ENCODE data around the gene C9orf152.
"Not testable (repeated sequence)": the region's sequence is repeated elsewhere in the genome, so short reads cannot be mapped to it uniquely, and the experiment has no call there.

The C9orf152 gene

DNA sequence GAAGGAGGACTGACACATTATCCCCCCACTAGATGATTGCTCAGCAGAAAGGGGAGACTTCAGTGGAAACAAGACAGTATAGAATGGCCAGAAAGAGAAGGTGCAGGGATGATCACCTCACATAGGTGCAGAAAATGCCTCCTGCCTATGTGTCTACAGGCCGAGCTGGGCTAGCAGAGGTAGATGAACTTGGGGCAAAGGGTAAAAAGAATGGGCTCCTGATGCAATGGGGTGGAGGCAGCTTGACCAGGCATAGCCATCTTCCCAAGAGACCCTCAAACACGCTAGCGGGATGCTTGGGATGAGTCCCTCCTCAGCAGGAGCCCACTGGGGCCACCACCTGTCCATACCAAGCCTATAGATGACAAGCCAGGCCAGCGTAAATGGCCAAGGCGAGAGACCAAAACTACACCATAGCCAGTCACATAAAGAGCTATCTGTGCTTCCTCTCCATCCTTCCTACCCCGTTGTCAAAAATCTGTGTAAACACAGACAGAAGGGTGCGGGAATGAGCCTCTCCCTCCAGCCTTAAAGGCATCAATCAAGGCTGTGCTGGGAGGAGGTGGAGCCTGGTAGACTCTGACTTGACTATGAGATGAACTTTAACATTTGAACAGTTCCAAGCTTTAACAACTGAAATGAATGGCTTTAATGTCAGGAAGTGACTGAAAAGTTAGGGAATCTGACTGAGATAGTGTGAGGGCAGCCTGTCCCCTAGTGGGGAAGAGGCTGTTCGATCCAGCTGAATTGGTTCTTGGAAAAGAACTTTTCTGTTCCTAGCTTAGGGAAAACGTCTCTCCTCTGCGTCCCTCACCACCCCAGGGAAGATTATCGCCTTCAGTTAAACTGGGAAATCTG is 10.4 kb downstream of the C9orf152 start:
- H3K27me3 ChIP-seq (ENCODE audit: insufficient read depth, poor library complexity, severe bottlenecking) = no peaks in the 10 kb centered on the region
- H3K27ac ChIP-seq (replicated peaks) = no peak overlapping the region
- DNase-seq (ENCODE audit: low read depth in 1 of 2, low spot score in 1 of 2) = no peak
- no peak overlapping the region for H3K4me3 ChIP-seq (replicated peaks; ENCODE audit: insufficient read depth, low read length)
- TF ChIP-seq POLR2AphosphoS5 (IDR thresholded peaks at IDR 0.05; ENCODE audit: low read depth) (no peak), SPI1 (IDR thresholded peaks at IDR 0.05; ENCODE audit: borderline replicate concordance, low read depth) (no peak), GABPA (IDR thresholded peaks at IDR 0.05; ENCODE audit: low read depth) (no peak)
- TF ChIP-seq, protein P1, sequence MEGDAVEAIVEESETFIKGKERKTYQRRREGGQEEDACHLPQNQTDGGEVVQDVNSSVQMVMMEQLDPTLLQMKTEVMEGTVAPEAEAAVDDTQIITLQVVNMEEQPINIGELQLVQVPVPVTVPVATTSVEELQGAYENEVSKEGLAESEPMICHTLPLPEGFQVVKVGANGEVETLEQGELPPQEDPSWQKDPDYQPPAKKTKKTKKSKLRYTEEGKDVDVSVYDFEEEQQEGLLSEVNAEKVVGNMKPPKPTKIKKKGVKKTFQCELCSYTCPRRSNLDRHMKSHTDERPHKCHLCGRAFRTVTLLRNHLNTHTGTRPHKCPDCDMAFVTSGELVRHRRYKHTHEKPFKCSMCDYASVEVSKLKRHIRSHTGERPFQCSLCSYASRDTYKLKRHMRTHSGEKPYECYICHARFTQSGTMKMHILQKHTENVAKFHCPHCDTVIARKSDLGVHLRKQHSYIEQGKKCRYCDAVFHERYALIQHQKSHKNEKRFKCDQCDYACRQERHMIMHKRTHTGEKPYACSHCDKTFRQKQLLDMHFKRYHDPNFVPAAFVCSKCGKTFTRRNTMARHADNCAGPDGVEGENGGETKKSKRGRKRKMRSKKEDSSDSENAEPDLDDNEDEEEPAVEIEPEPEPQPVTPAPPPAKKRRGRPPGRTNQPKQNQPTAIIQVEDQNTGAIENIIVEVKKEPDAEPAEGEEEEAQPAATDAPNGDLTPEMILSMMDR (IDR thresholded peaks at IDR 0.05; ENCODE audit: insufficient read depth, low read length) = no peak
- TF ChIP-seq, protein P2, sequence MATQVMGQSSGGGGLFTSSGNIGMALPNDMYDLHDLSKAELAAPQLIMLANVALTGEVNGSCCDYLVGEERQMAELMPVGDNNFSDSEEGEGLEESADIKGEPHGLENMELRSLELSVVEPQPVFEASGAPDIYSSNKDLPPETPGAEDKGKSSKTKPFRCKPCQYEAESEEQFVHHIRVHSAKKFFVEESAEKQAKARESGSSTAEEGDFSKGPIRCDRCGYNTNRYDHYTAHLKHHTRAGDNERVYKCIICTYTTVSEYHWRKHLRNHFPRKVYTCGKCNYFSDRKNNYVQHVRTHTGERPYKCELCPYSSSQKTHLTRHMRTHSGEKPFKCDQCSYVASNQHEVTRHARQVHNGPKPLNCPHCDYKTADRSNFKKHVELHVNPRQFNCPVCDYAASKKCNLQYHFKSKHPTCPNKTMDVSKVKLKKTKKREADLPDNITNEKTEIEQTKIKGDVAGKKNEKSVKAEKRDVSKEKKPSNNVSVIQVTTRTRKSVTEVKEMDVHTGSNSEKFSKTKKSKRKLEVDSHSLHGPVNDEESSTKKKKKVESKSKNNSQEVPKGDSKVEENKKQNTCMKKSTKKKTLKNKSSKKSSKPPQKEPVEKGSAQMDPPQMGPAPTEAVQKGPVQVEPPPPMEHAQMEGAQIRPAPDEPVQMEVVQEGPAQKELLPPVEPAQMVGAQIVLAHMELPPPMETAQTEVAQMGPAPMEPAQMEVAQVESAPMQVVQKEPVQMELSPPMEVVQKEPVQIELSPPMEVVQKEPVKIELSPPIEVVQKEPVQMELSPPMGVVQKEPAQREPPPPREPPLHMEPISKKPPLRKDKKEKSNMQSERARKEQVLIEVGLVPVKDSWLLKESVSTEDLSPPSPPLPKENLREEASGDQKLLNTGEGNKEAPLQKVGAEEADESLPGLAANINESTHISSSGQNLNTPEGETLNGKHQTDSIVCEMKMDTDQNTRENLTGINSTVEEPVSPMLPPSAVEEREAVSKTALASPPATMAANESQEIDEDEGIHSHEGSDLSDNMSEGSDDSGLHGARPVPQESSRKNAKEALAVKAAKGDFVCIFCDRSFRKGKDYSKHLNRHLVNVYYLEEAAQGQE (IDR thresholded peaks at IDR 0.05; ENCODE audit: insufficient replicate concordance, low read depth) = no peak

DNA sequence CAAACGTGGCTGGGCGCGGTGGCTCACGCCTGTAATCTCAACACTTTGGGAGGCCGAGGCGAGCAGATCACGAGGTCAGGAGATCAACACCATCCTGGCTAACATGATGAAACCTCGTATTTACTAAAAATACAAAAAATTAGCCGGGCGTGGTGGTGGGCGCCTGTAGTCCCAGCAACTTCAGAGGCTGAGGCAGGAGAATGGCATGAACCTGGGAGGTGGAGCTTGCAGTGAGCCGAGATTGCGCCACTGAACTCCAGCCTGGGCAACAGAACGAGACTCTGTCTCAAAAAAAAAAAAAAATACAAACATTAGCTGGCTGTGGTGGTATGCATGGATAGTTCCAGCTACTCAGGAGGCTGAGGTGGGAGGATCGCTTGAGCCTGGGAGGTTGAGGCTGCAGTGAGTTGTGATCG is 11.9 kb downstream of the C9orf152 start:
- H3K27ac ChIP-seq (replicated peaks); H3K4me3 ChIP-seq (replicated peaks; ENCODE audit: insufficient read depth, low read length); H3K27me3 ChIP-seq (ENCODE audit: insufficient read depth, poor library complexity, severe bottlenecking); DNase-seq (ENCODE audit: low read depth in 1 of 2, low spot score in 1 of 2): not testable (repeated sequence)

DNA sequence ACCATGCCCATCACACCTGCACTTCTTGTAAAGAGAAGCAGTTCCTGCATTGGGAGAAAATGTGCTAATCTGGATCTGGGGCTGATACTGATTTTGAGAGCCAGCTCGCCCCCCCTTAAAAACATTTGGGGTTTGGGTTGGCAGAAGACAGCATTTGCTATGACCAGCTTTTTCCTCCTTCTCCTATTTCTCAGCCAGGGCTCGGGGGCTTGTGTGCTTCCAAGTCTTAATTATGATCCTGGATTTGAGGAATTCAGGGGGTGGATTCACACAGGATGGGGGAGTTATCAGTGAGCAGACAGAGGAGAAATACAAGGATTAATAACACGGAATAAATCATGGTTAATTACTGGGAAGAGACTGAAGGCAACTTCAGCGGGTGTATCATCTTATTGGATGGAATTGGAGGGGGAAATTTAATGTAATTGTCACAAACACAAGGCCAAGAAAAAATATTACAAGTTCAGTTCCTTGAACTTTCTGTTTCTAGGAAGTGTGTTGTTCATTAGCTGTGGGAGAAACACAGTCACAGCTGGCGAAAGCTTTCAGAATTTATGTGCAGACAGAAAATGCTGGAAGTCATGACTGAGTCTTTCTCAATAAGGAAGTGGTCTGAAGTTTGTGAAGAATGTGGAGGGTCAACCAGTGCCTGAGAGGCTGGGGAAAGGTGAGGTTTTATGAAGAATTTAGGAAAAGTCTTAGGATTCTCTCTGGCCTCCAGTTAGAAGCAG is 15.3 kb downstream of the C9orf152 start:
- DNase-seq (ENCODE audit: low read depth in 1 of 2, low spot score in 1 of 2) = no peak
- H3K27ac ChIP-seq (replicated peaks) = no peak overlapping the region
- no peak overlapping the region for H3K4me3 ChIP-seq (replicated peaks; ENCODE audit: insufficient read depth, low read length)
- TF ChIP-seq POLR2AphosphoS5 (IDR thresholded peaks at IDR 0.05; ENCODE audit: low read depth) (no peak), GABPA (IDR thresholded peaks at IDR 0.05; ENCODE audit: low read depth) (no peak)
- TF ChIP-seq, protein P1 (IDR thresholded peaks at IDR 0.05; ENCODE audit: insufficient read depth, low read length) = no peak
- no peaks in the 10 kb centered on the region for H3K27me3 ChIP-seq (ENCODE audit: insufficient read depth, poor library complexity, severe bottlenecking)

DNA sequence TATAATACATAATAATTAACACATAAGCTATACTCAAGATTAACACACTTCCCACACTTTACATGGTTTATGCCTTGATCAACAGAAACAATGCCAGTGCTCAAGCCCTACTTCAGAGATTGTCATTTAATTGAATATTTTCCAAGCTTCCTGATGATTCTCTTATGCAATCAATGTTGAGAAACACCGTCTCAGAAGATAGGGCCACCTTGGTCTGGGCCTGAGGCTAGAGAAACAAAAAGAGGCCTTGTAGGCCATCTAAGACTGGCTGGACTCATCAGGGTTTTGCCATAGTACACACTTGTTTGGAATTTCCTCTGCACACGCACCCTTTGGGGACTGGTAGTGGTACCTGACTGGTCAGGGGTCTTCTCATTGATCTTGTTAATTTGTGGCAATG is 16.3 kb downstream of the C9orf152 start:
- Histone ChIP-seq H3K27me3 (ENCODE audit: insufficient read depth, poor library complexity, severe bottlenecking) (no peaks in the 10 kb centered on the region), H3K4me3 (replicated peaks; ENCODE audit: insufficient read depth, low read length) (no peak overlapping the region), H3K27ac (replicated peaks) (no peak overlapping the region)
- TF ChIP-seq, protein P2 (IDR thresholded peaks at IDR 0.05; ENCODE audit: insufficient replicate concordance, low read depth) = no peak
- TF ChIP-seq, protein P1 (IDR thresholded peaks at IDR 0.05; ENCODE audit: insufficient read depth, low read length) = no peak
- no peak for TF ChIP-seq SPI1 (IDR thresholded peaks at IDR 0.05; ENCODE audit: borderline replicate concordance, low read depth)
- TF ChIP-seq GABPA (IDR thresholded peaks at IDR 0.05; ENCODE audit: low read depth) = no peak
- no peak for TF ChIP-seq POLR2AphosphoS5 (IDR thresholded peaks at IDR 0.05; ENCODE audit: low read depth)
- DNase-seq (ENCODE audit: low read depth in 1 of 2, low spot score in 1 of 2) = no peak

All from HL-60 (cell line).